Cardiac muscle cell (in vitro differentiated cells and primary cell): ENCODE results near the gene UBE3D. TPM values are rescaled to one million over a fixed set of nuclear protein-coding genes. Genes with fewer than 3 reads are reported as not detected.

Experiments
- DNase-seq, 2 donors: peaks; one replicate each; pipeline versions ENCODE4 v3.0.0 to v3.0.0-alpha.2; 2010 to 2017; ENCODE audit warnings: low read depth in 1 of 2, low spot score in 1 of 2
- H3K27ac ChIP-seq: fragments of 200-600 bp; sonication (generic); 2 replicates; pipeline ENCODE4 v1.5.1; 2016
- H3K27me3 ChIP-seq: fragments of 200-600 bp; sonication (generic); 2 replicates; pipeline ENCODE4 v1.6.0; 2016; ENCODE audit warnings: control low read depth
- H3K36me3 ChIP-seq: fragments of 200-600 bp; sonication (generic); 2 replicates; pipeline ENCODE4 v1.5.1; 2016; ENCODE audit warnings: control low read depth
- H3K4me1 ChIP-seq: fragments of 200-600 bp; sonication (generic); 2 replicates; pipeline ENCODE4 v1.8.1; 2017; ENCODE audit warnings: low read depth, mild to moderate bottlenecking, mixed run types
- H3K4me3 ChIP-seq: fragments of 200-600 bp; sonication (generic); 2 replicates; pipeline ENCODE4 v1.5.1; 2016; ENCODE audit warnings: mild to moderate bottlenecking
- H3K9me3 ChIP-seq: fragments of 200-600 bp; sonication (generic); 2 replicates; pipeline ENCODE4 v1.5.1; 2017; ENCODE audit warnings: low read depth, mild to moderate bottlenecking, control low read depth
- polyA plus RNA-seq: library from polyadenylated mRNA; unstranded; fragments of >200 nt; fragmentation: Nextera tagmentation; extraction: Ambion mirVana; gene quantifications from 2 replicates; pipeline ENCODE4 v1.2.1, GENCODE V29; 2016
- total RNA-seq: library from RNA; depleted of rRNA; stranded (reverse); fragments of >200 nt; gene quantifications from 2 replicates; pipeline ENCODE4 v1.2.3, GENCODE V29; 2016
- TF ChIP-seq, protein P1 (sequence below): IDR thresholded peaks from 2 replicates; pipeline ENCODE4 v1.5.1; 2012; ENCODE audit warnings: low read depth, mild to moderate bottlenecking, low read length

Gene UBE3D
- total and polyA plus RNA-seq, 2 experiments from 2014 or later, result 14.5 to 19.5 TPM

DNA sequence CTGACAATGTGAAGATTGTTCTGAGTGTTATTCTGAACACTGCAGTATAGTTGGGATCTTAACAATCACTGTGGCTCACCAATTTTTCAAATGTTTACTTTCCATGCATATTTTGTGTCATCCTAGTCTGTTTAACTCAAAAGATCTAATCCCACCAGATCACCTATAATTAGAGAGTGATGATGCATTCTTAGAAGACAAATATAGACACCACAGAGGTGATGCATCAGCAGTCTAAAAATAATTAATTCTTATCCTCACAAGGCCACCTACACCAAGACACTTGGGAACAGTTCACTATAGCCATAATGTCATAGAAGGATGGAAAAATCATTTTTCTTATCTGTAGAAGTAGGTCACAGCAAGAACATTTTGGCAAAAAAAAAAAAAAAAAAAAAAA lies 154.8 kb downstream of the UBE3D start:
- TF ChIP-seq, protein P1, sequence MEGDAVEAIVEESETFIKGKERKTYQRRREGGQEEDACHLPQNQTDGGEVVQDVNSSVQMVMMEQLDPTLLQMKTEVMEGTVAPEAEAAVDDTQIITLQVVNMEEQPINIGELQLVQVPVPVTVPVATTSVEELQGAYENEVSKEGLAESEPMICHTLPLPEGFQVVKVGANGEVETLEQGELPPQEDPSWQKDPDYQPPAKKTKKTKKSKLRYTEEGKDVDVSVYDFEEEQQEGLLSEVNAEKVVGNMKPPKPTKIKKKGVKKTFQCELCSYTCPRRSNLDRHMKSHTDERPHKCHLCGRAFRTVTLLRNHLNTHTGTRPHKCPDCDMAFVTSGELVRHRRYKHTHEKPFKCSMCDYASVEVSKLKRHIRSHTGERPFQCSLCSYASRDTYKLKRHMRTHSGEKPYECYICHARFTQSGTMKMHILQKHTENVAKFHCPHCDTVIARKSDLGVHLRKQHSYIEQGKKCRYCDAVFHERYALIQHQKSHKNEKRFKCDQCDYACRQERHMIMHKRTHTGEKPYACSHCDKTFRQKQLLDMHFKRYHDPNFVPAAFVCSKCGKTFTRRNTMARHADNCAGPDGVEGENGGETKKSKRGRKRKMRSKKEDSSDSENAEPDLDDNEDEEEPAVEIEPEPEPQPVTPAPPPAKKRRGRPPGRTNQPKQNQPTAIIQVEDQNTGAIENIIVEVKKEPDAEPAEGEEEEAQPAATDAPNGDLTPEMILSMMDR, result no peak
- H3K4me1 ChIP-seq, result peaks cover 20% of the 10 kb centered on the region
- DNase-seq, result no peak

DNA sequence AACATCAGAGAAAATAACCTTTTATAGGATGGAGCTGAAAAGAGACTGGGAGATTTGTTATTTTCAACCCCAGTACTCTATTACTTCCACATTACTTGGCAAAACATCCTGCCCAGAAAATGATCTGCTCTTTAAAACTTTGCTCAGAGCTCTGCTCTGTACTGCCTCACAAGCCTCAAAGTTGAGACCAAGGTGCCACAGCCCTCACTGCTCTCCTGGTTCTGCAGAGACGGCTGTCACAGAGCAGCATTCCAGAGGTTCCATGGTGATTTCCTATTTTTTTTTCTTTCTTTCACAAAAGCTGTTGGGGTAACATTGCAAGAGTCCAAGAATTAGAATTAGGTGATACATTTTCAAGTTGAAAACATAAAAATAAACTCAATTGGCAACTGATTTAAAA lies 155.2 kb downstream of the UBE3D start:
- no peaks in the 10 kb centered on the region for H3K27me3 ChIP-seq
- H3K4me3 ChIP-seq, result no peak overlapping the region
- TF ChIP-seq, protein P1, result no peak
- H3K4me1 ChIP-seq, result peaks cover 20% of the 10 kb centered on the region
- H3K9me3 ChIP-seq, result no peaks in the 10 kb centered on the region
- peak in 1 of 2 donors; percentile 20 for DNase-seq
- no peak overlapping the region for H3K27ac ChIP-seq
- no peaks in the 10 kb centered on the region for H3K36me3 ChIP-seq

More for the DNA sequence above, 154.8 kb downstream of the UBE3D start:
- Histone ChIP-seq H3K36me3 (no peaks in the 10 kb centered on the region), H3K27me3 (no peaks in the 10 kb centered on the region), H3K9me3 (no peaks in the 10 kb centered on the region), H3K27ac (no peak overlapping the region), H3K4me3 (no peak overlapping the region)

GRCh38 chr6:82909551-82909950 lies 156.1 kb downstream of the UBE3D start:
- Histone ChIP-seq H3K9me3 (no peaks in the 10 kb centered on the region), H3K27ac (no peak overlapping the region), H3K27me3 (no peaks in the 10 kb centered on the region), H3K4me1 (peaks cover 20% of the 10 kb centered on the region), H3K36me3 (no peaks in the 10 kb centered on the region), H3K4me3 (no peak overlapping the region)
- DNase-seq, result no peak
- TF ChIP-seq, protein P1, result no peak

GRCh38 chr6:82908661-82909060 lies 157.0 kb downstream of the UBE3D start:
- H3K27ac ChIP-seq, result no peak overlapping the region
- H3K27me3 ChIP-seq, result no peaks in the 10 kb centered on the region
- DNase-seq, result no peak
- no peak overlapping the region for H3K4me3 ChIP-seq
- no peaks in the 10 kb centered on the region for H3K9me3 ChIP-seq
- TF ChIP-seq, protein P1, result no peak
- no peaks in the 10 kb centered on the region for H3K36me3 ChIP-seq
- H3K4me1 ChIP-seq, result peaks cover 20% of the 10 kb centered on the region

DNA sequence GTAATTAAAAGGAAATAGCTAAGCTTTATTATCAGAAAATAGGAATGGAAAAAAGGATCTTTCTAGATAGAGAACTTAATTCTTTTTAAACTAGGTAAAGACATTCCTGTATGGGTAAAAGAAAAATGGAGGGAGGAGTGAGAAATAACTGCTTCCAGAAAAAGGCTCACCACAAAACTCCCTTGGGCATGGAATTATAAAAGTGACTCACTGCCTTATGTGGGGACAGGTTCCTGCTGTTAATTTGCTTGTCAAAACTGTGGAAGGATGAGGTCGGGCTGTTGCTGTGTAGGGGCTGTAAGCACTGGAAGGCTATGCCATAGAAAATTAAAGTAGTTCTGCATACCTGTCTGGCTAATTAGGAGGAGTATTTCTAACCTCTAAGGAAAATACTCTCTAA lies 158.7 kb downstream of the UBE3D start:
- H3K27ac ChIP-seq, result no peak overlapping the region
- H3K36me3 ChIP-seq, result no peaks in the 10 kb centered on the region
- H3K4me1 ChIP-seq, result peaks cover 20% of the 10 kb centered on the region
- peak in 1 of 2 donors; percentile 78 for DNase-seq
- no peaks in the 10 kb centered on the region for H3K27me3 ChIP-seq
- H3K4me3 ChIP-seq, result no peak overlapping the region
- TF ChIP-seq, protein P1, result no peak
- no peaks in the 10 kb centered on the region for H3K9me3 ChIP-seq

GRCh38 chr6:82906489-82906888 lies 159.2 kb downstream of the UBE3D start:
- H3K27me3 ChIP-seq, result no peaks in the 10 kb centered on the region
- H3K36me3 ChIP-seq, result no peaks in the 10 kb centered on the region
- no peaks in the 10 kb centered on the region for H3K9me3 ChIP-seq
- no peak overlapping the region for H3K4me3 ChIP-seq
- no peak overlapping the region for H3K27ac ChIP-seq
- TF ChIP-seq, protein P1, result no peak
- peak; percentile 29 to 36 for DNase-seq
- peaks cover 20% of the 10 kb centered on the region for H3K4me1 ChIP-seq
